GM10847 (cell line): ENCODE measurements around the gene SLCO4A1.

Experiments used
- POLR2A ChIP-seq: IDR thresholded peaks from 2 replicates; pipeline ENCODE4 v1.6.1; 2011; ENCODE audit not compliant: insufficient read length; ENCODE audit errors: extremely low read depth

The SLCO4A1 gene

DNA sequence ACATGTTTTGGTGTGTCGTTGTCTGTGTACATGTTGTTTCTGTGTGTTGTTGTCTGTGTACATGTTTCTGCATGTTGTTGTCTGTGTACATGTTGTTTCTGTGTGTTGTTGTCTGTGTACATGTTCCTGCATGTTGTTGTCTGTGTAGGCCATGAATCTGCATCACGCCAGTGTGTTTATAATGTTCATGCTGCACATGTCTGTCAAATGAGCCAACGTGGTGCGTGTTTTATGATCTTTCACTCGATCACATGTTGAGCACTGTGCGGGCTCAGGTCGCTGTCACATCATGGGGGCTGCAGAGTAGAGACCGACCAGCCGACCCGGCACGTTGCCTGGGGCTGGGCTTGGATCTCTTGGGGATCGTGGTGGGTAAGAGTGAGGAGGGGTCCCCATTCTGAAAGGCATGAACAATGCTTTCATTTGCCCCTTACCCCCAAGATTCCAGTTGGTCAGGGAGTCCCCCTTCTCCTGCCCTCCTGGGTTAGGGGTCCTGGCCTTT, 26.5 kb upstream of the SLCO4A1 start:
- TF ChIP-seq POLR2A: no peak

DNA sequence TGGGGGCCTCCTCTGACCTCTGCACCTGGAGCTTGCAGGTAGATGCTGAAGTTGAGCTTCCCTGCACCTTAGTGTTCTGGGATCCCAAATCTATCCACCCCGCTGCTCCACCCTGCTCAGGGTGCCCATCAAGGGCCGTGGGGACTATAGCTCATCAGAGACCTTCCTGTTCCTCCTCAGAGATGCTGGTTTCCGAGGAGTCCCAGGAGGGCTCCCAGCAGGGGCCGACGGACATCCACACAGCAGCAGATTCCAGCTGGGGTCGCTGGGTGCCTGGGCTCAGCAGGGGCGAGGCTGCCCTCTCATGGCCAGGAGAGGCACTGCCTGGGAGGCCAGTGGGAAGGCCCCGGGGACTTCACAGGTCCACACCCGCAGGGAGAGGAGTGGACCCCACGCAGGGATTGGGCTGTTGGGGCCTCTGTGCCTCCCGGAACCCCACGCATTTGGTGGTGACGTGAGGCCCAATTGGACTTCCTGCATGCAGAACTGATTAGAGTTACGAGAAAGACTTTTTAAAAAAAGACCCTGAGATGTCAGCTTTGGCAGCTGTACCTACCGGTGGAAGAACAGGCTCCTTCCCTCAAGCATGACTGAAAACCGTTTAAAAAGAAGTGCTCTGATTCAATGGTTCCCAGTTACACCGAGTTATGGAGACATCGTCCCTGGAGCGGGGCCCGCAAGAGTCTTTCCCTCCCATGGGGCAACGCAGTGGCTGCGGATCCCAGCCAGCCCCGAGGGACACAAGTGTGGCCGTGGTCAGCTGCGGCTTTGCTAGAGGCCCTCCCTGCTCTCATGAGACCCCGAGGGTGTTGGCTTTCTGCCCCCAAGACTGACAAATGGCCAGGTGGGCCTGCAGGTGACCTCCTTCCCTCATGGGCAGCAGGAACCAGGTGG, 25.3 kb upstream of the SLCO4A1 start:
- no peak for TF ChIP-seq POLR2A

DNA sequence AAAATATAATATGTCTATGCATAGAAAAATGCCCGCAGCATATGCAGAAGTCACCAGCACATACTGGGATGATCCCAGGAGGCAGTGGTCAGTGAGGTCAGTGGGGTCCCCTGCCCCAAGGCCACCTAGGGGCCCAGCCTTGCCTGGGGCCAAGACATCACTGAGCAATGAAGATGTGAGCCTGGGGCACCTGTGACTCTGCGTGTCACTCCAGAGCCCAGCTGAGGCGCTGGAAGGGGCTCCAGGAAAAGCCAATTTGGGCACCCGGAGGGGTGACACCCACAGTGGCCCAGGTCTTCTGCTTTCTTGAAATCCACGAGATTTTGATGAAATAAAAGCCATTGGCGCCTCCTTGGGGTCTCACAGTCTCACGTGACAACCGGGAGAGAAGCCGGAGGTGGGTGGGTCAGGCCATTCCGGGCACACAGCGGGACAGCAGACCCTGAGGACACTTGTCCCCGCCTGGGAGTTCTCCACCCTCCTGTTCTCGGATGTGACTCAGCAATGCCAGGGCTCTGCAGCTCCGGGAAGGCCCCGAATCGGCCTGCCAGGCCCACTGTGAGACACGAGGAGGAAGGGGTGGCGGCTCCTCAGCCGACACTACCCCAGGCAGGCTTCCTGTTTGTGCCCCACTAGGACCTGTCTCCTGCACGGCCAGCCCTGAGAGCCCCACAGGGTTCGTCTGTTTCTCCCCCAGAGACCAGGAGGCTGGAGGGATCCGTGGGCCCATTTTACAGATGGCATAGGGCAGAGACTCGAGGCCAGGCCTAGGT, 24.4 kb upstream of the SLCO4A1 start:
- TF ChIP-seq POLR2A: no peak

DNA sequence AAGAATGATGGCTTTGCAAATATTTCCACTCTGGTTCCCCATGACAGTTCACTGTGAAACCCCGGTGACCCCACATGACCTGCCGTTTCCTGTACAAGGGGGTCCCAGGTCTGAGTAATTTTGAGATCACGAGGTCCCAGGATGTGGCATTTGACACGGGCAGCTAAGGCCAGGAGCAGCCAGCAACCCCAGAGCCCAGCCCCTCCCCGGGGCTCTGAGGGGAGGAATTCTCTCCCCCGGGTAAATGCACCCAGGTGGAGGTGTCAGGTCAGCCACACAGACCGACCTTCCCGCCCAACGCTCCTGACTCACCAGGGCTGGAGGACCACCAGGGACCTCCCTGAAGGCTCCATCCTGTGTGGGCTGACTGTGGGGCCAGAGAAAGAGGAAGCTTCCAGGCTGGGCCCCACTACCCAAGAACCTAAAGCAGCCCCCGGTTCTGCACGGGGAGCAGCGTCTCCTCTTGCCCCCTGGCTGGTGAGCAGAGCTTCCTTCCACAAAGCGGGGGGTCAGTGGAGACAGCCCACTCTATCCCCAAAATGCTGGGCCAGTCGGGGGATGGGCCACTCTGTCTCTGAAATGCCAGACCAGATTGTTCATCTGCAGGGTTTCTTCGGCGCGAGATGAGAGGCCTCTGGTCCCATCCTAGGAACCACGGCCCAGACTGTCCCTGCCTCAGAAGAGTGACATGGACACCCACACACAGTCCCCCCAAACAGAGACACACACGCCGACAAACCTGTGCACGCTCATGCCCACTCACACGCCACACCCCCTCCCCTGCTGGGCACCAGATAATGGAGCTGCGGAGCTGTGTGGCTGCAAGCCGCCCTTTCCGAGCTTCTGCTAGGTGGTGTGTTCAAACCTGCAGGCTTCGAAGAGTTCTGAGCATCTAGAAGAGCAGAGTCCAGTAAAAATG, 23.4 kb upstream of the SLCO4A1 start:
- no peak for TF ChIP-seq POLR2A

DNA sequence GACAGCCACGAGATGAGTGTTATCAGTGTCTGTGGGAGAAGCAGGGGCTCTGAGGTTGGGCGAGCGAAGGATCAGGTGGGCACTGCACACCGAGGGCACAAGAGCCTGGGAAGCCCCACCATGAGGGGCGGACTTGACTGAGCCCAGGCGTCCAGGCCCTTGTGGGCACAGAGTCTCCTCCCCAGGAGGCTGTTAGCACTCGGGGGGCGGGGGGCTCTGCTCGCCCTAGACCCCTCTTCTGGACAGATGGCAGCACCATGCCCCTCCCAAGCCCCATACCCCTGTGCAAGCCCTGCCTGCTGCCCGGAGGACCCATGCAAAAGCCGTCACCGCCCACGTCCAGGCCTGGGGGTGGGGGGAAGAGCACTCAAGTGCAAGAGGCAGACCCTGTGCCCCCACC, 21.7 kb upstream of the SLCO4A1 start:
- TF ChIP-seq POLR2A: no peak

DNA sequence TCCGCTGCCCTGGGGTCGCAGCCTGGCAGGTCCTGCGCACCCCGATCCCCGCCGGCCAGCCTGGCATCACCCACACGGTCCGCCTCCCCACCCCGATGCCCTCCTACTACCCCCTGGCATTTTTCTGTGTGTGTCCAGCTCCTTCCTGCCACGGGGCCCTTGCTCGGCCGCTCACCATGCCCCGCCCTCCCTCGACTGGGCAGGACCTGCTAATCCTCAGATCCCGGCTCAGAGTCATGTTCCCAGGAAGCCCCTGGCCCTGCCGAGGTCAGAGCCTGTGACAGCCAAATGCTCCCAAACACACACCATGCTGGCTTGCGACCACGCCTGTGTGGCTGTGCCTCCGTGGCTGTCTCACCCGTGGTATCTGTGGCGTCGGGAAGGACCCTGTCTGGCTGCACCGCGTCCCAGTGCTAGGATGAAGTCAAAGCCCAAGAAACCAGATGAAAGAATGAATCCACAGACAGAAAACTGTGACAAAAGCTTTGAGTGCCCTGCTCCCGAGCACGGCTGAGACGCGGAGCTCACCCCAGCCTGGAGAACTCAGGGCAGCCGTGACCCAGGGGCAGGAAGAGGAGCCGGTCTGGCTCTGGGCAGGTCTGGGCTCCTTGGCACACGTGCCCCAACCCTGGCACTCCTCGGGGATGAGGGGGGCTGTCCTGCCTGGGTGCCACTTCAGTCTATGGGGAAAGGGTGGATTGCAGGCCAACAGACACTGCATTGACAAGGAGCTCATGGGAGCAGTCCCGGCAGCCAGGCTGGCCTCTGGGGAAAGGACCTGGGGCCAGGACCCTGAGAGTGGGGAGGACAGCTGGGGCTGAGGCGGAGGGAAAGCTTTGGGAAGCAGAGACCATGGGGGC, 20.8 kb upstream of the SLCO4A1 start:
- no peak for TF ChIP-seq POLR2A

DNA sequence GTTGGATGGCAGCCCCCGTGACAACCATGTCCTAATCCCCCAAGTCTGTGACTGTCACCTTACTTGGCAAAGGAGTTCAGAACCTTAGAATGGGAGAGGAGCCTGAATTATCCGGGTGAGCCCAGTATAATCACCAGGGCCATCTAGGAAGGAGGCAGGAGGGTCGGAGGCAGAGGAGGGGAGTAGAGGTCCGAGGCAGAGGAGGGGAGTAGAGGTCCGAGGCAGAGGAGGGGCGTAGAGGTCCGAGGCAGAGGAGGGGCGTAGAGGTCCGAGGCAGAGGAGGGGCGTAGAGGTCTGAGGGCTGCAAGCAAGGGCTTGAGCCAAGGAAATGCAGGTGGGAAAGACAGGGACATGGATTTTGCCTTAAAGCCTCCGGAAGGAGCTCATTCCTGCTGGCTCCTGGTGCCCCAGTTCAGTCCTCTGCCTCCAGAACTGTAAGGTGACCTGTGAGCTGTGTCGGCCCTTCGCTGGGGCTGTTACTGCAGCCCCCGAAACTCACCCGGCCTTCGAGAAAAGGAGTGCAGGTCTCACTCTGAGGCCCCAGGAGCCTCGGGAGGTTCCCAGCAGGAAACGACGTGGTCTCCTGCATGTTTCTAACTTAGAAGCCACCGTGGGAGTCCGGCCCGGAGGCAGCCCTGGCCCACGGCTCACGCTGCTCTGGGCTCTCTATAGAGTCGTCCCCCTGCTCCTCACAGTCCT, 20.0 kb upstream of the SLCO4A1 start:
- no peak for TF ChIP-seq POLR2A

GRCh38 chr20:62622877-62623487, 19.3 kb upstream of the SLCO4A1 start:
- no peak for TF ChIP-seq POLR2A

DNA sequence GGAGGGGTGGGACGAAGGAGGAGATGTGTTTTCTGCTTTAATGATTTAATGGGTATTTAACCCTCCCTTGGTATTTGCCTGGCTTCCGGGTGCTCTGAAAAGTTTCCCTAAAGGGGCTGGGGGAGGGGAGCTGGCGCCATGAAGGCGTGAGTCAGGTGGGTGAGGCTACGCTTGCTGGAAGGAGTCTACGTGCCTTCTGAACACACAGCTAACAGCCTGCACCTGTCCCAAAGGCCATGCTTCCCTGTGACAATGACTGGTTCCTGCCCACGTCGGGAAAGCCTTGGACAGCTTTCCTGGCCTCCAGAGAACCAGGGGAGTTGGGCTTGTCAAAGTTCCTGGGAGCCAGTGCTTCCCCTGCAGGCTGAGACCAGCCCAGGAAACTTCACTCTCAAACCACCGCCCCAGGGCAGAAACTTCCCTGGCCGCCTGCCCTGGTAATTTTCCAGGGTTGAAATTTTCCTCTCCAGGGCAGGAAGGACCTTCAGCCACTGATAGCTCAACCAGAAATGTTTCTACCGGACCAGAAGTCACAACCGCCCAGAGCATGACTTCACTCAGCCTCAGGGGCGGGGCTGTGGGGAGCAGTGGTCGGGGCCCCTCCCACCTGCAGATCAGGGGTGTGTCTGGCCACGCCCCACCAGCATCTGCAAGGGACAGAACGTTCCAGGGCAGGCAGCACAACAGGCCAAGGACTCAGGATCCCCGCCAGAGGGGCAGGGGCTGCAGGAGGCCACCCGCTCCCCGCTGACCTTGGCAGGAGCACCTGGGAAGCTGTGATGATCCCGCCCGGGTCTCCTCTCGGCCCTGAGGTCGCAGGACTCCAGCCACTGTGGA, 18.6 kb upstream of the SLCO4A1 start:
- peak; percentile 31 for TF ChIP-seq POLR2A

- no peak for TF ChIP-seq POLR2A
Observed at GRCh38 chr20:62624325-62624690, 18.0 kb upstream of the SLCO4A1 start.

DNA sequence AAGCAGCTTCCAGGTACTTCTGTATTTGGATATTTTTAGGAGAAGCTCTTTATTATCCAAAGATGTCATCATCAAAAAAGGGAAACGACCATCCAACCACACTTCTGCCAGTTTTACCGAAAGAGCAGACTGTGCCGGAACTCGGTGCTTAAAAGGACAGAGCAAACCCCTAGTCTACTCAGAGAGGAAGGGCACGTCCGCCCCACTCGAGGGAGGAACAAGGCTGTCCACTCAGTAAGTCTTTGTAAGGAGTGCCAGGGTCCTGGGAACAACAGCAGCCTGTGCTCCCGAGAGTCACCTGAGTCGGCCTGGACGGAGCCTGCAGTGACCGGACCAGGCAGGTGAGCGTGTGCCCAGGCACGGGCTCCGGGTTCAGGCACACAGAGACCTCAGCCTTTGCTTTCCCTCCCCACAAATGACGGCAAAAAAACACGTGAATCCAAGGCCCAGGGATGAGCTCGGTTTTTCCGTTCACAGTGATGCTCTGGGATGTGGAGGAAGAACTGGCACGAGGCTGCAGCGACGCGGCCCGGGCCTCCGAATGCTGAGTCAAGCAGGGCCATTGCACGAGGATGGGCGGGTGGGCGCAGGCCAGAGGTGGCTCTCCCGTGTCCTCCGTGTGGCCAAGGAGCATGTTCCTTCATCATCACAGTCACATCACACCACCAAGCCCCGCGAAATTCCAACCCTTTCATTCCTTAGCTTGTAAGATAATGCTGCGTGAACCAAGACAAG, 17.4 kb upstream of the SLCO4A1 start:
- no peak for TF ChIP-seq POLR2A

DNA sequence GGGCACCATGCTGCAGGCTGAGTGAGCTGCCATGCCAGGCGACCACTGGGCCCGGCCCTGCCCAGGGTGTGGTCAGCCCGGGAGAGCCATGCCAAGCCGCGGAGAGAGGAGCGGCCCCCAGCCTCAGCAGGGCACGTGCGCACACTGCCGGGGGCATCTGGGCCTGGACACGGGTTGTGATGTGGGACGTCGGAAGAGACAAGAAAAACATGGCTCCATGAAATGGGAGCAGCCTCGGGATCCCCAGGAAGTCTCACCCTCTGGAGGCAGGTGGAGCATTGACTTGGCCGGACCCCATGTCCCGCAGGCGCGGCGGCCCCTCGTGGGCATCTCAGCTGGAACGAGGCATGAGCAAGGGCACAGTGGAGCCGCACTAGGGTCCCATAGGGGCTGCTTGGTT, 16.8 kb upstream of the SLCO4A1 start:
- no peak for TF ChIP-seq POLR2A
